ENCODE data around the gene SASH1. TPM values are rescaled to one million over a fixed set of nuclear protein-coding genes. Genes with fewer than 3 reads are reported as not detected.

The SASH1 gene
- total RNA-seq, 6 experiments from 2014 or later = 66.0 to 91.4 (median 88.4) TPM

DNA sequence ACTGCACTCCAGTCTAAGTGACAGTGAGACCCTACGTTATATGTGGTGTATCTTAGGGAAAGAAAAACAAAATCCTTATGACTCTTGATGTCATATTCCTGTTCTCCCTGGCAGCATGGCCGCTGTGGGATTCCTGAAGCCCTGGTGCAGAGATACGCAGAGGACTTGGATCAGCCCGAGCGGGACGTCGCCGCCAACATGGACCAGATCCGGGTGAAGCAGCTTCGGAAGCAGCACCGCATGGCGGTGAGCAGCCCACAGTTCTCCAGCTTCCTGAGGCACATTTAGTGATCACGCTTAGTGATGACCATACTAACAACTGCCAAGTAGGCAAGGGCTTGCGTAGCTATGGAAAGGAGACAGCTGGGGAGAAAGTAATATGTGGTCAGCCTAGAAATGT, 203.3 kb downstream of the SASH1 start:
- no peak for DNase-seq
- no peak for TF ChIP-seq CTCF (IDR thresholded peaks at IDR 0.05)
- Mint-ChIP-seq H3K36me3 (ENCODE audit: low read depth) (peaks cover 65% of the 10 kb centered on the region), H3K9me3 (no peaks in the 10 kb centered on the region), H3K4me1 (ENCODE audit: low read depth) (peaks cover 34% of the 10 kb centered on the region), H3K27me3 (ENCODE audit: insufficient read depth) (no peaks in the 10 kb centered on the region; the same call in 1 of the 2 replicates), H3K4me3 (no peak overlapping the region), H3K27ac (no peak overlapping the region)

- TF ChIP-seq CTCF (IDR thresholded peaks at IDR 0.05) = no peak
- Mint-ChIP-seq H3K4me3 (peak overlapping the region; percentile 13; the same call in 1 of the 2 replicates), H3K27ac (peak overlapping the region; percentile 94), H3K27me3 (ENCODE audit: insufficient read depth) (no peaks in the 10 kb centered on the region; the same call in 1 of the 2 replicates), H3K4me1 (ENCODE audit: low read depth) (peaks cover 34% of the 10 kb centered on the region), H3K9me3 (no peaks in the 10 kb centered on the region), H3K36me3 (ENCODE audit: low read depth) (peaks cover 62% of the 10 kb centered on the region)
- DNase-seq = no peak
Measured at GRCh38 chr6:148547110-148547509, 204.5 kb downstream of the SASH1 start.

DNA sequence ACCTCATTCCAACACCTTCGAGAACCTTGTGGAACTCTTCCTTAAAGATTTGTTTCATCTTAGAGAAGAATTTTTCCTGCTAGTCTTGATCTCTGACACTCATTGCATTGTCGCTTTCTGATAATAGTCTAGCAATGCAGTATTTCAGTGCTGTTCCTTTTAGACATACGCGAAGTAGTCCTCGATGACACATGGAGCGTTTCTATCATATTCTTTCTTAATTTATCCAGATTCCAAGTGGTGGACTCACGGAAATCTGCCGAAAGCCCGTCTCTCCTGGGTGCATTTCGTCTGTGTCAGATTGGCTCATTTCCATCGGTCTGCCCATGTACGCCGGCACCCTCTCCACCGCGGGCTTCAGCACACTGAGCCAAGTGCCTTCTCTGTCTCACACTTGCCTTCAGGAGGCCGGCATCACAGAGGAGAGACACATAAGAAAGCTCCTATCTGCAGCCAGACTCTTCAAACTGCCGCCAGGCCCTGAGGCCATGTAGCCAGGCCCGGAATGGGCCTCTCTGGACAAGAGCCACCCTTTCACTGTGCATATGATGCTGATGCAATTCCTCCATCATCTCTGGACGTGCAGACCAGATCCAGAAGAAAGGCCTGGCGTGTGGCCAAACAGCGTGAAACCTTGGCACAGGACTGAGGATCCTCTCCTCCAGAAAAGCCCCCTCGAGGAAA, 205.6 kb downstream of the SASH1 start:
- Mint-ChIP-seq H3K9me3 (peaks cover 2% of the 10 kb centered on the region; the same call in 1 of the 2 replicates), H3K27ac (peak overlapping the region; percentile 94), H3K36me3 (ENCODE audit: low read depth) (peaks cover 63% of the 10 kb centered on the region), H3K27me3 (ENCODE audit: insufficient read depth) (no peaks in the 10 kb centered on the region; the same call in none of the 2 replicates), H3K4me1 (ENCODE audit: low read depth) (peaks cover 34% of the 10 kb centered on the region), H3K4me3 (peak overlapping the region; percentile 78)
- no peak for TF ChIP-seq CTCF (IDR thresholded peaks at IDR 0.05)
- DNase-seq = peak; percentile 87

DNA sequence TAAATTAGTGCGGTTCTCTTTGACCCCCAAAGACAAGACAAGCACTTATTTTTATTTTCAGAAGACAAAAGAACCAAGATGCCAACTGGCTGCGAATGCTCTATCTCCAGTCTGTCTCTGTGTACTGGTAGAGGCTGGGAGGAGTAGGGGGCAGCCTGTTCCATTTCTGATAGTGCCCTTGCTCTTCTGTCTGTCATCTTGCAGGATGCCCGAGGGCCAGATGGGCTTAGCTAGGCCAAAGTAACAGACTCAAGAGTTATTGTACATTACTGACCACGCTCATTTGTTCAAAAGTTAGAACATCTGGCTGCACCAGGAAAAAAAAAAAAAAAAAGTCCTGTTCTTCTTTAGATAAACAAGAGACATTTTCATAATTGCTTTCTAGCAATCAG, 206.1 kb downstream of the SASH1 start:
- peaks cover 63% of the 10 kb centered on the region for H3K36me3 Mint-ChIP-seq (ENCODE audit: low read depth)
- TF ChIP-seq CTCF (IDR thresholded peaks at IDR 0.05) = no peak
- peaks cover 34% of the 10 kb centered on the region for H3K4me1 Mint-ChIP-seq (ENCODE audit: low read depth)
- no peak for DNase-seq
- peaks cover 7% of the 10 kb centered on the region for H3K9me3 Mint-ChIP-seq
- H3K4me3 Mint-ChIP-seq = peak overlapping the region; percentile 78
- peak overlapping the region; percentile 94 for H3K27ac Mint-ChIP-seq
- no peaks in the 10 kb centered on the region; the same call in none of the 2 replicates for H3K27me3 Mint-ChIP-seq (ENCODE audit: insufficient read depth)

- Mint-ChIP-seq H3K9me3 (peaks cover 12% of the 10 kb centered on the region), H3K36me3 (ENCODE audit: low read depth) (peaks cover 60% of the 10 kb centered on the region), H3K4me3 (no peak overlapping the region), H3K27me3 (ENCODE audit: insufficient read depth) (no peaks in the 10 kb centered on the region; the same call in none of the 2 replicates), H3K27ac (no peak overlapping the region), H3K4me1 (ENCODE audit: low read depth) (peaks cover 34% of the 10 kb centered on the region)
- DNase-seq = no peak
- TF ChIP-seq CTCF (IDR thresholded peaks at IDR 0.05) = no peak
Measured at GRCh38 chr6:148550569-148550968, 207.9 kb downstream of the SASH1 start.
